Mucosa of descending colon (tissue), 3 donors: ENCODE measurements around the gene ADGRA3. TPM values are rescaled to one million over a fixed set of nuclear protein-coding genes. Genes with fewer than 3 reads are reported as not detected.

Experiments
- ATAC-seq: fragments of 200-7000 bp; cut with Tn5 transposase; one replicate; pipeline ENCODE4 v1.9.1; 2020; ENCODE audit warnings: mild to moderate bottlenecking, moderate library complexity
- DNase-seq, 3 donors: peaks; one replicate each; pipeline ENCODE4 v3.0.0-alpha.2; 2020
- H3K36me3 ChIP-seq: fragments of 200-600 bp; one replicate; pipeline ENCODE4 v1.8.0; 2021; ENCODE audit warnings: low read depth, mild to moderate bottlenecking
- H3K4me1 ChIP-seq: fragments of 200-600 bp; one replicate; pipeline ENCODE4 v1.8.0; 2021; ENCODE audit warnings: low read depth, mild to moderate bottlenecking
- H3K4me3 ChIP-seq: fragments of 200-600 bp; one replicate; pipeline ENCODE4 v1.8.0; 2021; ENCODE audit warnings: mild to moderate bottlenecking
- H3K9me3 ChIP-seq: fragments of 200-600 bp; one replicate; pipeline ENCODE4 v1.8.0; 2021; ENCODE audit warnings: mild to moderate bottlenecking
- CTCF ChIP-seq: fragments of 200-600 bp; IDR thresholded peaks from one replicate; pipeline ENCODE4 v1.8.0; 2022; ENCODE audit warnings: antibody characterized with exemption, mild to moderate bottlenecking
- intact Hi-C, 2 donors: fragments of 100-400 bp; cut with DNase I in 1 of 2; cut with micrococcal nuclease in 1 of 2; formaldehyde crosslinking; loops; one replicate each; pipeline versions ENCODE4 v1.11.0 to v1.11.1; 2022; cut with DNase I, micrococcal nuclease
- total RNA-seq, 3 donors: library from RNA; stranded (reverse); fragmentation: NEBNext Ultra II Directional in 2 of 3; extraction: Animal tissue kit (Norgen Biotek cat#: 25700) in 2 of 3; gene quantifications; one replicate each; pipeline versions ENCODE4 v1.2.1 to v1.2.4, GENCODE V29; 2021 to 2023
- donor health status: DM: no; HTN: no; CAD: no; lungs with moderate emphysema.
- donor health status: DM: no; HTN: no; CAD: no.
- donor health status: DM: no; HTN: yes; CAD: no.

The ADGRA3 gene
- total RNA-seq, 3 donors from 2014 or later, result 47.0 to 104 (median 73.6) TPM

GRCh38 chr4:22512306-22512705 lies 3.6 kb downstream of the ADGRA3 start:
- H3K4me3 ChIP-seq, result no peak overlapping the region
- no peaks in the 10 kb centered on the region for H3K36me3 ChIP-seq
- no peaks in the 10 kb centered on the region for H3K9me3 ChIP-seq
- no peak for DNase-seq
- no peak for ATAC-seq
- intact Hi-C loops, result no loop called here
- peaks cover 14% of the 10 kb centered on the region for H3K4me1 ChIP-seq
- TF ChIP-seq CTCF, result no peak

- TF ChIP-seq CTCF, result no peak
- Histone ChIP-seq H3K36me3 (no peaks in the 10 kb centered on the region), H3K4me3 (no peak overlapping the region), H3K9me3 (no peaks in the 10 kb centered on the region), H3K4me1 (peaks cover 15% of the 10 kb centered on the region)
- ATAC-seq (no peak), DNase-seq (no peak)
- intact Hi-C loops, result no loop called here
Measured at GRCh38 chr4:22510750-22511149, 5.1 kb downstream of the ADGRA3 start.

GRCh38 chr4:22508376-22508775 lies 7.5 kb downstream of the ADGRA3 start:
- intact Hi-C loops, result no loop called here
- H3K9me3 ChIP-seq, result no peaks in the 10 kb centered on the region
- no peaks in the 10 kb centered on the region for H3K36me3 ChIP-seq
- H3K4me1 ChIP-seq, result peaks cover 11% of the 10 kb centered on the region
- no peak for DNase-seq
- no peak overlapping the region for H3K4me3 ChIP-seq
- ATAC-seq, result no peak
- TF ChIP-seq CTCF, result no peak

GRCh38 chr4:22504922-22505321 lies 10.9 kb downstream of the ADGRA3 start:
- ATAC-seq, result no peak
- no peak overlapping the region for H3K4me3 ChIP-seq
- H3K36me3 ChIP-seq, result no peaks in the 10 kb centered on the region
- H3K4me1 ChIP-seq, result peaks cover 7% of the 10 kb centered on the region
- intact Hi-C loops, result no loop called here
- H3K9me3 ChIP-seq, result no peaks in the 10 kb centered on the region
- DNase-seq, result no peak
- TF ChIP-seq CTCF, result no peak

- Histone ChIP-seq H3K4me1 (peaks cover 11% of the 10 kb centered on the region), H3K9me3 (no peaks in the 10 kb centered on the region), H3K4me3 (no peak overlapping the region), H3K36me3 (no peaks in the 10 kb centered on the region)
- no peak for TF ChIP-seq CTCF
- intact Hi-C loops, result no loop called here
- DNase-seq (no peak), ATAC-seq (no peak)
Measured at GRCh38 chr4:22504447-22504846, 11.4 kb downstream of the ADGRA3 start.
